ENCODE results near the gene ERBB4.
"Not testable (repeated sequence)": the region's sequence is repeated elsewhere in the genome, so short reads cannot be mapped to it uniquely, and the experiment has no call there.

Gene ERBB4

DNA sequence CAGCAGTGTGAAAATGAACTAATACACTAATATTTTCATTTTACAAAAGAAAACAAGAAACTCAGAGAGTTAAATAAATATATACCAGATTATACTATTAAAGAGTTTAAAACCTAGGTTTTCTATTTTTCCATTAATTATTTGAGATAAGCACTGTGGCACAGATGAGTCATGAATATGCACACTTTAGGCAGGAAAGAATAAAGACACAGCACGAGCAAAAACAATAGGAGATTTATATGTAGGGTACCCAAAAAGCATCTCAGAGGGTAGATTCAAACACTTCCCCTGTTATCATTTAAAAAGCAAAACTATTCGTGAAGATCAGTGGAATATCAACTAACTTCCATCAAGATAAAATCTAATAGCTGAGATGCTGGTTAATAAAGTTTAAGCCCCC lies 430.6 kb downstream of the ERBB4 start:
- Histone ChIP-seq H4K20me1 (ENCODE audit: insufficient read depth, low read length) (no peaks in the 10 kb centered on the region), H3K9ac (ENCODE audit: low read length) (no peak overlapping the region), H3K9me2 (replicated peaks; ENCODE audit: insufficient read depth, low read length) (no peaks in the 10 kb centered on the region), H3K27ac (ENCODE audit: low read length) (no peak overlapping the region), H3K79me2 (ENCODE audit: low read length) (no peaks in the 10 kb centered on the region), H3K4me2 (ENCODE audit: low read depth, low read length) (no peak overlapping the region), H3K27me3 (replicated peaks; ENCODE audit: insufficient read depth, low read length) (no peaks in the 10 kb centered on the region), H3F3A (ENCODE audit: insufficient read depth, low read length) (no peaks in the 10 kb centered on the region), H3K4me1 (ENCODE audit: low read length) (no peaks in the 10 kb centered on the region), H3K36me3 (replicated peaks; ENCODE audit: insufficient read depth, low read length) (no peaks in the 10 kb centered on the region), H2AFZ (ENCODE audit: low read length) (no peak overlapping the region), H3K4me3 (ENCODE audit: low read length) (no peak overlapping the region), H3K9me3 (replicated peaks; ENCODE audit: insufficient read depth, low read length) (no peaks in the 10 kb centered on the region)
- TF ChIP-seq EZH2phosphoT487 (IDR thresholded peaks at IDR 0.05; ENCODE audit: low read length) (no peak), EZH2 (optimal IDR thresholded peaks at IDR 0.05; ENCODE audit: low read depth, low read length) (no peak)
- TF ChIP-seq, protein P1, sequence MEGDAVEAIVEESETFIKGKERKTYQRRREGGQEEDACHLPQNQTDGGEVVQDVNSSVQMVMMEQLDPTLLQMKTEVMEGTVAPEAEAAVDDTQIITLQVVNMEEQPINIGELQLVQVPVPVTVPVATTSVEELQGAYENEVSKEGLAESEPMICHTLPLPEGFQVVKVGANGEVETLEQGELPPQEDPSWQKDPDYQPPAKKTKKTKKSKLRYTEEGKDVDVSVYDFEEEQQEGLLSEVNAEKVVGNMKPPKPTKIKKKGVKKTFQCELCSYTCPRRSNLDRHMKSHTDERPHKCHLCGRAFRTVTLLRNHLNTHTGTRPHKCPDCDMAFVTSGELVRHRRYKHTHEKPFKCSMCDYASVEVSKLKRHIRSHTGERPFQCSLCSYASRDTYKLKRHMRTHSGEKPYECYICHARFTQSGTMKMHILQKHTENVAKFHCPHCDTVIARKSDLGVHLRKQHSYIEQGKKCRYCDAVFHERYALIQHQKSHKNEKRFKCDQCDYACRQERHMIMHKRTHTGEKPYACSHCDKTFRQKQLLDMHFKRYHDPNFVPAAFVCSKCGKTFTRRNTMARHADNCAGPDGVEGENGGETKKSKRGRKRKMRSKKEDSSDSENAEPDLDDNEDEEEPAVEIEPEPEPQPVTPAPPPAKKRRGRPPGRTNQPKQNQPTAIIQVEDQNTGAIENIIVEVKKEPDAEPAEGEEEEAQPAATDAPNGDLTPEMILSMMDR (IDR thresholded peaks at IDR 0.05; ENCODE audit: low read length): no peak
- no peak for DNase-seq

DNA sequence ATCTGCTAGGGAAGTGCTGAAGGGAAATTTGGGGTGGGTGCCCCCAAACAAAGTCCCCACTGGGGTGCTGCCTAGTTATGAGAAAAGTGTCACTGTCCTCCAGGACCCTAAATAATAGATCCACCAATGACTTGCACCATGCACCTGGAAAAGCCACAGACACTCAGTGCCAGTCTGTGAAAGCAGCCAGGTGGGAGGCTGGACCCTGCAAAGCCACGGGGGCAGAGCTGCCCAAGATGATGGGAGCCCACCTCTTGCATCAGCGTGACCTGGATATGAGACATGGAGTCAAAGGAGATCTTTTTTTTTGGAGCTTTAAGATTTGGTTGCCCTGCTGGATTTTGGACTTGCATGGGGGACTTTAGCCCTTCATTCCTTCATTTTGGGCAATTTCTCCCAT lies 431.6 kb downstream of the ERBB4 start:
- TF ChIP-seq, protein P1 (IDR thresholded peaks at IDR 0.05; ENCODE audit: low read length): no peak
- no peak for TF ChIP-seq EZH2phosphoT487 (IDR thresholded peaks at IDR 0.05; ENCODE audit: low read length)
- no peak for TF ChIP-seq EZH2 (optimal IDR thresholded peaks at IDR 0.05; ENCODE audit: low read depth, low read length)
- Histone ChIP-seq H3K36me3 (replicated peaks; ENCODE audit: insufficient read depth, low read length) (no peaks in the 10 kb centered on the region), H3K27me3 (replicated peaks; ENCODE audit: insufficient read depth, low read length) (no peaks in the 10 kb centered on the region), H3K27ac (ENCODE audit: low read length) (no peak overlapping the region), H3K9ac (ENCODE audit: low read length) (no peak overlapping the region), H3K9me2 (replicated peaks; ENCODE audit: insufficient read depth, low read length) (no peaks in the 10 kb centered on the region), H3K9me3 (replicated peaks; ENCODE audit: insufficient read depth, low read length) (no peaks in the 10 kb centered on the region), H3F3A (ENCODE audit: insufficient read depth, low read length) (no peaks in the 10 kb centered on the region), H3K4me3 (ENCODE audit: low read length) (no peak overlapping the region), H3K79me2 (ENCODE audit: low read length) (no peaks in the 10 kb centered on the region), H3K4me1 (ENCODE audit: low read length) (no peaks in the 10 kb centered on the region), H2AFZ (ENCODE audit: low read length) (no peak overlapping the region), H4K20me1 (ENCODE audit: insufficient read depth, low read length) (no peaks in the 10 kb centered on the region), H3K4me2 (ENCODE audit: low read depth, low read length) (no peak overlapping the region)
- no peak for DNase-seq

- DNase-seq; H3K9me3 ChIP-seq (replicated peaks; ENCODE audit: insufficient read depth, low read length); H3K27me3 ChIP-seq (replicated peaks; ENCODE audit: insufficient read depth, low read length); H4K20me1 ChIP-seq (ENCODE audit: insufficient read depth, low read length); H3K79me2 ChIP-seq (ENCODE audit: low read length); H3K4me2 ChIP-seq (ENCODE audit: low read depth, low read length); H2AFZ ChIP-seq (ENCODE audit: low read length); H3K4me1 ChIP-seq (ENCODE audit: low read length); H3K27ac ChIP-seq (ENCODE audit: low read length); H3K9ac ChIP-seq (ENCODE audit: low read length); H3F3A ChIP-seq (ENCODE audit: insufficient read depth, low read length); H3K36me3 ChIP-seq (replicated peaks; ENCODE audit: insufficient read depth, low read length); H3K9me2 ChIP-seq (replicated peaks; ENCODE audit: insufficient read depth, low read length); H3K4me3 ChIP-seq (ENCODE audit: low read length): not testable (repeated sequence)
Measured at GRCh38 chr2:212106536-212106935, 432.1 kb downstream of the ERBB4 start.

DNA sequence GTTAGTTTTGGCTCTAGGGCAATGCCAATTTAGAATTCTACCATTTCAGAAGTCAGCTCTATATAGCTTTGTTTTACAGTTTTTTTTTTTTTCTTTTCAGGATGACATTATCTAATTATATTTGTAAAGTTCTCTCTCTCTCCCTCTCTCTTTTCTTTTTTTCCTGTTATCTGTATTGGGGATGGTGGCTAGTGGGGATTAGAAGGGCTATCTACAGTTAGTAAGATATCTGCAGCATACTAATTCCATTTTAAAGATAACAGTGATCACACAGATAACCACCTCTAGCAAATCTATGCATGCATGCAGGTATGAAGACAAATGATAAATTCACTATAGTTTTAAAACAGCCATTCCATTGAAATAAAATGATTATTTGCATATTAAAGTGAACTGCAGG lies 438.9 kb downstream of the ERBB4 start:
- TF ChIP-seq EZH2 (optimal IDR thresholded peaks at IDR 0.05; ENCODE audit: low read depth, low read length): no peak
- TF ChIP-seq, protein P1 (IDR thresholded peaks at IDR 0.05; ENCODE audit: low read length): no peak
- TF ChIP-seq EZH2phosphoT487 (IDR thresholded peaks at IDR 0.05; ENCODE audit: low read length): no peak
- H3K79me2 ChIP-seq (ENCODE audit: low read length): no peaks in the 10 kb centered on the region
- H3K4me1 ChIP-seq (ENCODE audit: low read length): no peaks in the 10 kb centered on the region
- no peaks in the 10 kb centered on the region for H3K9me3 ChIP-seq (replicated peaks; ENCODE audit: insufficient read depth, low read length)
- H4K20me1 ChIP-seq (ENCODE audit: insufficient read depth, low read length): no peaks in the 10 kb centered on the region
- H3K27ac ChIP-seq (ENCODE audit: low read length): no peak overlapping the region
- no peak for DNase-seq
- no peak overlapping the region for H2AFZ ChIP-seq (ENCODE audit: low read length)
- no peaks in the 10 kb centered on the region for H3K36me3 ChIP-seq (replicated peaks; ENCODE audit: insufficient read depth, low read length)
- no peak overlapping the region for H3K4me3 ChIP-seq (ENCODE audit: low read length)
- no peaks in the 10 kb centered on the region for H3F3A ChIP-seq (ENCODE audit: insufficient read depth, low read length)
- H3K27me3 ChIP-seq (replicated peaks; ENCODE audit: insufficient read depth, low read length): no peaks in the 10 kb centered on the region
- H3K9me2 ChIP-seq (replicated peaks; ENCODE audit: insufficient read depth, low read length): no peaks in the 10 kb centered on the region
- H3K9ac ChIP-seq (ENCODE audit: low read length): no peak overlapping the region
- no peak overlapping the region for H3K4me2 ChIP-seq (ENCODE audit: low read depth, low read length)

All from MM.1S (cell line).